ENCODE results near the gene AMDHD1.
"Not testable (repeated sequence)": the region's sequence is repeated elsewhere in the genome, so short reads cannot be mapped to it uniquely, and the experiment has no call there.

The AMDHD1 gene

GRCh38 chr12:95966287-95966870 is 23.2 kb downstream of the AMDHD1 start:
- no peak for DNase-seq (ENCODE audit: low read depth)

DNA sequence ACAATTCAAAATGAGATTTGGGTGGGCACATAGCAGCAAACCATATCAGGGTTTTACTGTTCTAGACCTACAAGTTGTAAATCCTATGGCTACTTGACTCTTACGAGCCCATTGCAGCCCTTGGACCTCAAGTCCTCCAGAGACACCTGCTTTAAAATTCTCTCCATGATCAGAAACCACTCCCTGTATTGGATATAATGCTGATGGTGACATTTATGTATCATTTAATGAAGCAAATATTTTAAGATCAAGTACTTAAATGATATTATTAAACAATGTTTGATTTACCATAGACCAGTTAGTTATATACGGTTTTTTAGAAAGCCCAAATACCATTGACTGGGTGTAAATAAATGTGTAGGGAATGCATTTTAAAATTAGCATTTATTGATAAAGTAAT is 24.2 kb downstream of the AMDHD1 start:
- DNase-seq (ENCODE audit: low read depth), result no peak

DNA sequence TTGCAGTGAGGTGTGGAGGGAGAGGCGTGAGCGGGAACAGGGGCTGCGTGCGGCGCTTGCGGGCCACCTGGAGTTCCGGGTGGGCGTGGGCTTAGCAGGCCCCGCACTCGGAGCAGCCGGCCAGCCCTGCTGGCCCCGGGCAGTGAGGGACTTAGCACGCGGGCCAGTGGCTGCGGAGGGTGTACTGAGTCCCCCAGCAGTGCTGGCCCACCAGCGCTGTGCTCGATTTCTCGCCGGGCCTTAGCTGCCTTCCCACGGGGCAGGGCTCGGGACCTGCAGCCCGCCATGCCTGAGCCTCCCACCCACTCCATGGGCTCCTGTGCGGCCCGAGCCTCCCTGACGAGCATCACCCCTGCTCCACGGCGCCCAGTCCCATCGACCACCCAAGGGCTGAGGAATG is 26.0 kb downstream of the AMDHD1 start:
- DNase-seq (ENCODE audit: low read depth), result not testable (repeated sequence)

GRCh38 chr12:95970905-95971304 is 27.8 kb downstream of the AMDHD1 start:
- no peak for DNase-seq (ENCODE audit: low read depth)

GRCh38 chr12:95972832-95973456 is 29.8 kb downstream of the AMDHD1 start:
- DNase-seq (ENCODE audit: low read depth), result no peak

DNA sequence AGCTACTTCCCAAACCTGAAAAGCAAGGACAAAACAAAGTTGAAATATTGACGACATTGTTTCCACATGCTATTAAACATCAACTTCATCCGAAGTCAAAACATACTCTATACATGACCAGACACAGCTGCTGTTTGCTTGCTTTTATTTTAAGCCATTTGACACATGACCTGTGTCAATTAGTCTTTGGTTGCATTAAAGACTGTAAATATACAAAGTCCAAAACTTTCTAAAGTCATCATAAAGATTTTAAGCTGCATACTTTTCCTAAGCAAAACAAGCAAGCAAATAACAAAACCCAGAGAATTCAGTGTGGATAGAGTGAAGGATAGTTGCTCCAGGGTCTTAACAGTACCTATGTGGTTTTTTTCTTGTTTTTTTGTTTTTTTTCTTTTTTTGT is 31.2 kb downstream of the AMDHD1 start:
- no peak for DNase-seq (ENCODE audit: low read depth)

GRCh38 chr12:95975491-95975890 is 32.4 kb downstream of the AMDHD1 start:
- no peak for DNase-seq (ENCODE audit: low read depth)

GRCh38 chr12:95976416-95976832 is 33.3 kb downstream of the AMDHD1 start:
- no peak for DNase-seq (ENCODE audit: low read depth)

GRCh38 chr12:95977764-95978305 is 34.7 kb downstream of the AMDHD1 start:
- DNase-seq (ENCODE audit: low read depth), result no peak

DNA sequence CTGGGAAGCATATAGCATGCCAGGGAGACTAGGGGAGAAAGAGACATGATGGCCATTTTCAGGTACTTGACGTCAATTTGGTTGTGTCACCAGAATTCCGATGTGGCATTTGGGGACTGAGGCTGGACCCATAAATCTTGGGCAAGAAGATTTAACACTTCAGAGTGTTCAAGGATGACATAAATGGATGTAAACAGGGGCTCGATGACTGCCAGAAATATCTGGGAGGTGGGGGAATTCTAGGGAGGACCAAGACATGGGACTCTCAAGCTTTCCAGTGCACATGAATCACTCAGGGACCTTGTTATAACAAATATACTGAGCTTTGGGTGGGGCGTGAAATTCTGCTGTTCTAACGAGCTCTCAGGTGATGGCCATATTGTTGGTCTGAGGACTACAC is 35.2 kb downstream of the AMDHD1 start:
- no peak for DNase-seq (ENCODE audit: low read depth)

GRCh38 chr12:95978774-95979173 is 35.6 kb downstream of the AMDHD1 start:
- DNase-seq (ENCODE audit: low read depth), result no peak

- DNase-seq (ENCODE audit: low read depth), result no peak
Observed at GRCh38 chr12:95980437-95980836, 37.3 kb downstream of the AMDHD1 start.

DNA sequence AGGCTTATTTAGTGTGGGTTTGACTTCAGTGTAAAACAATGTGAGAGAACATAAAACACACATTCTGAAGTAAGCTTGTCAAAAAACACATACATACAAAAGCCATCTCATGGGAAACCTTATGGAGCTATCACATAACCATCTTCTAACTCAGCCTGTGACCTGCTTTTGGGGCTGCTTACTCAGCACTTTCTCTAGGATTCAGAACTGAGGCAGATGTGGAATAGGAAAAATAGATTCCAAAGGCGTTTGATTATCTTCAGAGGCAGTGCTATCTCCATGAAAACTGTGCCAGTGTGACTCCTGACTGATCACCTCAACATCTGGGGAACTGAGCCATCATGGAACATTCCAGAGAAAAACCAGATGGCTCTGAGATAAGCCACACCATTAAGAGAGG is 39.5 kb downstream of the AMDHD1 start:
- no peak for DNase-seq (ENCODE audit: low read depth)

DNA sequence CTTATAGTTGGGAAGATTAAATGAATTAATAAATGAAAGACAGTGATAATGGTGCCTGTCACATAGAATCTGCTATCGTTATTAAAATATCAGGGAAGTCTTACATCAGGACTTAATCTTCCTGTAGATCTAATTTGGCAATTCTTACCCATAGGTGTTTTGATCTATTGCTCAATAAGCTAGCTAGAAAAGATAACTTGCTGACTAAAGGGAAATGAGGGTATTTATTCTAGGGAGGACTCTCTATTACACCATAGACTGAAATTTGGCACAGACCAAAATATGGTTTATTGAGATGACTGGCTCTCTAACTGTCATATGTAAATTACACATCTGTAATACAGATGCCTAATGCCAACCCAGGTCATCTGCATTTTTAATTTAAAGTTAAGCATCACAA is 41.6 kb downstream of the AMDHD1 start:
- DNase-seq (ENCODE audit: low read depth), result no peak

DNA sequence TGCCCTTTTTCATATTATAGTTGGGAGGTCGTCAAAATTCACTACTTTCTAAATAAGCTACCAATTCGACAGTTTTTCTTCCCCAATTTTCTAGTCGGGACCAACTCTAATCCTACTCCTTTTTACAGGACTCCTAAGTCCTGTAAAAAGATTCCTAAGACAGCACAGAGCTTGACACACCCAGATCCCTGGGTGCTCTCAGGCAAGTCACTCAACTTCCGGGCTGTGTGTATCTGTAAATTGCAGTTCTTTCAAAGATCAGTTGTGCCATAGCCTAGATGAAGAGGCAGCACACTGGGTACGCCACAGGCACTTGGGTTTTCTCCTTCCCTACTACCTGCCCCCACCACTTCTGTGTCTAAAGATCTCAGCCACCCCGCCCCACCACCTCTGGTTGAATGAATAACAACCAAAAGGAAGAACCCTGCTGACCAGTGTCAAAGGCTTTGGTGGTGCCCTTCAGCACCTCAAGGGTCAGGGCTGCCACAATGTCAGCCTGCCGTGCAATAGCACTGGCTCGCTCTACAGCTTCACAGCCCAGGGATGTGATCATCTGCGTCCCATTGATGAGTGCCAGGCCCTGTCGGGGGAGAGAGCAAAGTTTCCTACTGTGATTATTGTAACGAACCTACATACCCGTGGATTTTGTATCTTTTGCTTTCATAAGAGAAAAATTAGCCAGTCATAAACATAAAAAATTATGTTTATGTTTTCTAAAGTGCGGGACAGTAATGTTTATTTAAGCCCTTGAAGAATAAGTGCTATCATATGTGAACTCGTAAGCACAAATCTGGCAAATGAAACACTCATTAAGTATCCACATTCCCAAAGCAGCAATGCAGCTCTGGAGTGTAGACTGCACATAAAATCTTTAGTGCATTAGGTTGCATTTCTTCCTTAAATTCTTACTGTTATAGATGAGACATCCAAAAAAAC is 43.8 kb downstream of the AMDHD1 start:
- DNase-seq (ENCODE audit: low read depth), result no peak

DNA sequence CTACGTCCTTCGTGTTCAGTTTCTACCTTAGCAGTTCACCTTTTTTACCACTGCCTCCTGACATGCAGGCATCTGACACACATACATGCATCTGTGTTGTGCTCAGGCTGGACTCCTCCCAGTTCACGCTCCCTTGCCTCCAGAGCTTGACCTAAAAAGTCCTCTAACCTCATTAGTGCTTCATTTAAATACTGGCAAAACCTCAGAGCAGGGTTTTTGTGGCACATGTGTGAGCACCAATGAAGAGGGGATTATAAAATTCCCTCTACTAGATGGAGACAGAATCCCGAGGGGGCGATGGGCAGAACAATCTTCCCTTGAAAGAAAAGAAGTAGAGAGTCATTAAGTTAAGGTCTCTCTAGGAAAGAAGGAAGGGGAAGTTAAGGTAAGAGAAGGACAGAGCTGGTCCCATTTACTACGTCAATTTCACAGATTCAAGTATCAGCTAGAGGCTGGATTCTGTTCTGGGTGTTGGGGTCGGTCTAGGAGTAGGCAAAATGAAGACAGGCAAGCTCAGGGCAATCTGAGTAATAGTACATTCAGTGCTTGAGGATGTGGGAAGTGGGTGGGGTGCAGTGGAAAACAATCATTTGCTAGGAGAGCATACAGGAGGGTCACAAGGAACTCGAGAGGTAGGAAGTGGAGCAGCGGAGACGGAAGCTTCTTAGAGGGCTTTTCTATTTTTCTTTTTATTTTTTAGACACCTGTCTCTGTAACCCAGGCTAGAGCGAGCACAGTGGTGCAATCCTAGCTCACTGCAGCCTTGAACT is 45.6 kb downstream of the AMDHD1 start:
- no peak for DNase-seq (ENCODE audit: low read depth)

DNA sequence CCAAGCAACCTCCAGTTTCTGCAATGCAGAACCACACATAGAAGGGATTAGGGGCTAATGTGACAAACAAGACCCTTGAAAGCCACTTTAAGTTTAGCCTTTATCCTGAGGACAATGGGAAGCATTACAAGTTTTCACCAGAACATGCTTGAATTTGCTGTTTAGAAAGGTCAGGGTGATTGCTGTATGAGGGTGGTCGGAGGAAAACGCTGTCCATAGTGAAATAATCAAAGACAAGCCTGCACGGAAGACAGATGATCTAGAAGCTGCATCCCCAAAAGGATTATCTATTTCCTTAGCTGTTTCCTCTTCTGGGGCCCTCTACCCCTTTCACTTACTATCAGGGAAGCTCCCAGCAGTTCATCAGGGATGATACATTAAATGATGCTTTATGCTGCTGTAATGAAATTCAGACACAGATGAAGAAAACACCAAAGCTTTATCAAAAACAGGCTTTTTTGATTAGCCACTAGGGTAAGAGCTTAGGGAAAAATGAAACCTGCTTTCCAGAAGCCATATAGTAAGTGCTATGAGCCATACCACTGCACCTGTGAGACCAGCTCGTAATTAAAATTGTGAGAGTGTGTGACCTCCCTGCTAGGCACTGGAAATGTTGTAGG is 46.5 kb downstream of the AMDHD1 start:
- DNase-seq (ENCODE audit: low read depth), result no peak

DNA sequence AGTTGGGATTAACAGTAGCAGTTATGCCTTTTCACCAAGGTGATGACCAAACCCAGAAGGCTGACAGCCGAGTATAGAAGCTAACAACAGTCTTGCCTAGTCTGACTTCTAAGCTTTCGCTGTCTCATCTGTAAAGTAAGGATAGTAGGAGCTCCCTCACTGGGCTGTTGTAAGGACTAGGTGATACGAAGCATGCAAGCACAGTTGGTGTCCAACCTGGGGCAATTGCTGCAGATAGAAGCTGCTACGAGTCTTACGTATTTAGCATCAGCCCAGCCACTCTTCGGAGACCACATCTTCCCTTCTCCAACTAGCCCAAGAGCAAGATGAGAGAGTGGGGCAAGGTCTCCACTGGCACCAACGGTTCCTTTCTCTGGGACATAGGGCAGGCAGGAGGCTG is 47.0 kb downstream of the AMDHD1 start:
- DNase-seq (ENCODE audit: low read depth), result no peak

DNA sequence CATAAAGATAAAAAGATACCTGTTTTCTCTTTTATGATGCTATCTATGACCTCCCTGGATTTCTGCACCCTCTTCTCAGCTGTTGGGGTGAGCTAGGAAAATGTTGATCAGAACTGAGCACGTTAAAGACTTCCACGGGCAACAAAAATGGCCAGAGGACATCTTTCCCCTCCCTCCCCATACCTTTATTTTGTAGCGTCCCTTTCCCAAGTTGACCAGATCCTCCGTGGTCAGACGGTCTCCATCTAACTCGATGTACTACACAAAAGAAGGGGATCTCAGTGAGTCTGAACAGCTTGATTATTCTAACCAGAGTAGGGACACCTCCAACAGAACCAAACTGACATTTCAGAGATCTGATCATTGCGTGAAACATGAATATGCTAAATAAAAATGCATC is 50.8 kb downstream of the AMDHD1 start:
- DNase-seq (ENCODE audit: low read depth), result no peak

- no peak for DNase-seq (ENCODE audit: low read depth)
Observed at GRCh38 chr12:95994476-95994875, 51.3 kb downstream of the AMDHD1 start.

- no peak for DNase-seq (ENCODE audit: low read depth)
Observed at GRCh38 chr12:95995238-95996031, 52.3 kb downstream of the AMDHD1 start.

All from T-helper 22 cell (primary cell).